AG09309 (cell line): ENCODE results near the gene STIMATE.

Experiments used
- DNase-seq: peaks from one replicate; pipeline ENCODE4 v3.0.0-alpha.2; 2010; ENCODE audit warnings: low read depth
- H3K4me3 ChIP-seq: 2 replicates; pipeline ENCODE4 v1.5.1; 2011; ENCODE audit warnings: mild to moderate bottlenecking, low read depth, low read length, moderate library complexity; ENCODE audit not compliant: control insufficient read depth
- CTCF ChIP-seq: IDR thresholded peaks from 2 replicates; pipeline ENCODE4 v1.5.1; 2011; ENCODE audit warnings: mild to moderate bottlenecking, low read depth, low read length, inconsistent platforms; ENCODE audit not compliant: insufficient read depth, control insufficient read depth; ENCODE audit errors: missing control alignments

Gene STIMATE

GRCh38 chr3:52824037-52824436, 73.3 kb downstream of the STIMATE start:
- TF ChIP-seq CTCF, result no peak
- H3K4me3 ChIP-seq, result no peak overlapping the region
- no peak for DNase-seq

GRCh38 chr3:52822363-52822762, 75.0 kb downstream of the STIMATE start:
- no peak for DNase-seq
- no peak overlapping the region for H3K4me3 ChIP-seq
- TF ChIP-seq CTCF, result no peak

GRCh38 chr3:52820736-52821135, 76.6 kb downstream of the STIMATE start:
- peak; percentile 64 for TF ChIP-seq CTCF
- H3K4me3 ChIP-seq, result no peak overlapping the region
- DNase-seq, result no peak

- no peak overlapping the region for H3K4me3 ChIP-seq
- TF ChIP-seq CTCF, result no peak
- DNase-seq, result no peak
These were observed 77.4 kb downstream of the STIMATE start for GRCh38 chr3:52819936-52820335.

GRCh38 chr3:52817860-52818259, 79.5 kb downstream of the STIMATE start:
- no peak for TF ChIP-seq CTCF
- no peak overlapping the region for H3K4me3 ChIP-seq

GRCh38 chr3:52817221-52817620, 80.1 kb downstream of the STIMATE start:
- no peak overlapping the region for H3K4me3 ChIP-seq
- no peak for DNase-seq
- TF ChIP-seq CTCF, result no peak

More at GRCh38 chr3:52817860-52818259, 79.5 kb downstream of the STIMATE start:
- DNase-seq, result no peak

- no peak for TF ChIP-seq CTCF
- H3K4me3 ChIP-seq, result no peak overlapping the region
- no peak for DNase-seq
These were observed 80.7 kb downstream of the STIMATE start for GRCh38 chr3:52816654-52817053.
